Peyer's patch (tissue), 4 donors: Measurements from ENCODE around the gene IRAK1BP1.

Source experiments
- CTCF ChIP-seq, 6 experiments: fragments of 450-650 bp in 4 of 6; fragments of 200-600 bp in 2 of 6; sonication (generic) in 1 of 6; IDR thresholded peaks; one replicate each; pipeline ENCODE4 v1.5.1; 2017 to 2019; ENCODE audit warnings: antibody characterized with exemption in 6 of 6, mild to moderate bottlenecking in 3 of 6, moderate library complexity in 1 of 6
- POLR2A ChIP-seq, 2 donors: fragments of 450-650 bp; IDR thresholded peaks; one replicate each; pipeline ENCODE4 v1.5.1; 2017; ENCODE audit warnings: antibody characterized with exemption in 2 of 2, mild to moderate bottlenecking in 2 of 2, moderate library complexity in 2 of 2

DNA sequence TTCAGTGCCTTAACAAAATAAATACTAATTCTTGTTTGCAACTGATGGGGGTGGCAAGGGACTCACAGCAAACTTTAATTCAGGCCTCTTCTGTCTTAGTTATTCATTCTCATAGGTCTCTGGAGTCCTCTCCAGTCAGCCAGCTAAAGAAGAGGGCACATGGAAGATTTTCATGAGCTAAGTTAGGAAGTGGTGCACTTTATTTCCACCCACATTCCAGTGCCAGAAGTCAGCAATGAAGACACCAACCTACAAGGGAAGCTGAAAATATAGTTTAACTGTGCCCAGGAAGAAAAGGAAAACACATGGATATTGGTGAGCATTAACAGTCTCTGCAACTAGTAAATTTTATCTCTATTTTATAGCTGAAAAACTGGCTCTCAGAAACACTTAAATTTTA, 16.7 kb upstream of the IRAK1BP1 start:
- TF ChIP-seq CTCF (IDR thresholded peaks at IDR 0.05) = no peak
- no peak for TF ChIP-seq POLR2A (IDR thresholded peaks at IDR 0.05)
